Activated CD8-positive, alpha-beta memory T cell treated with anti-CD3 and anti-CD28 coated beads, Interleukin-2, amount 50 U/mL, for 24 hours (primary cell): Measurements from ENCODE around the gene CACNB4.

Source experiments
- DNase-seq: peaks from one replicate; pipeline ENCODE4 v3.0.0-alpha.2; 2020; ENCODE audit errors: extremely low read depth

Gene CACNB4

DNA sequence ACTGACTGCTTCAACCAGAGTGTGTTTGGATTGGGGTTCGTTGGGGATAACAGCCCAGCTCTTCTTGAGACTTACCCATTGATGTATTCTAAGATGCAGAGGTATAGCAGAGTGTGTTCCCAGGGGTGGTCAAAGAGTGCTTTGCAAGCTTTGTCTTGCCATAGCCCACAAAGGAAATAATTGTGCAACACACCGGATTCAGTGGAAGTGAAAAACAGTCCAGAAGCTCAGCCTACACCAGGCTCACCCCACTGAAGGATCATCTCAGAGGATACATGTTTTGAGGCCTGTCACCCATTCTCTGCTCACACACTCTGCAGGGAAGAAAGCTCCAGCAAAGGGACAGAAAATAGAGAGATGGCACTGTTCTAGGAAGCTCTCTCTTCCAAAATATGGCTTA is 9.6 kb downstream of the CACNB4 start:
- DNase-seq = no peak

DNA sequence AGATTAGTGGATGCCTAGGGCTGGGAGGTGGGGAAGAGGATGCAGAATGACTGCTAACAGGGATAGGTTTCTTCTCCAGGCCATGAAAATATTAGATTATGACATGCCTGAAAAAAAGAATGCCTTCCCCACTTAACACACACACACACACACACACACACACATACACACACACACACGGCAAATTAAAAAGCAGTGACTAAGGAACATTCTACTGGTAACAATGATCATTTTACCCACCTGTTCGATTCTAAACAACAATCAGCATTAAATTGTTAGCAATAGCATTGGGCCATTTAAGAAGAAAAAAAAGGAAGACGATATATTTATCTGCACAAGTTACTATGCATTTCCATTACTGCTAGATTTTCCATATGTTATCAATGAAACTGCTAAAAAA is 10.8 kb downstream of the CACNB4 start:
- DNase-seq = no peak

DNA sequence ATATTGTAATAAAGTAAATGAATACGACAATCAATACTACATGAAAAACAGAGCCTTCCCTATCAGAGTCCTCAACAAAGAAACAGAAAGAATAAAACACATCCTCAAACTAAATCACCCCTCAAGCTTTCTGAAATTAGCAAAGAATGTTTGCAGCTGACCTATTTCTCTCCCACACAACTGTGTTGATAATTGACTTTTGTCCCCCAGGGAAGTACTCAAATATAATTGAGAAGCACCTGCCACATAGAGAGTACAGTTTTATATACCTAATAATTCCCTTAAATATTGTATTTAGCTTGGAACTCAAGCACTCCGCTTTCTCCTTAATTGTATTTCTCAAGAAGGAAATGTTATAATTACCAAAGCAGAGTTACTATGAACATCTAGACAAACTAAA is 12.6 kb downstream of the CACNB4 start:
- DNase-seq = no peak

DNA sequence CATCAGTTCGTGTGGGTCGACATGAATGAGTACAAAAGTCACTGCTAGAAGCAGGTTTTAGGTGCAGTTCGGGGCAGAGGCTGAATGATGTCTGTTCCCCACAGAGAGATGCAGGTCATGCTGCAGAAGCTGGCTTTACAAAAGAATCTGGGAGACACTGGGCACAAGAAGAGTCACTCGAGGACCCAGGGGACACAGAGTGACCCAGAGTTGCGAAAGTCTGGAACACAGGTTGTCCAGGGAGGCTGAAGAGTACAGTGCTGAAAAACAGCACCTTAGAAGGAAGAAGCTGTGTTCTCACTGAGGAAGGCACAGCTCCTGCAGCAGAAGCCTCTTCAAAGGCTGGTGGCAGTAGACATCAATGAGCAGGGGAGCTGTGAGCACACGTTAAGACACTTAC is 14.8 kb downstream of the CACNB4 start:
- DNase-seq = no peak

DNA sequence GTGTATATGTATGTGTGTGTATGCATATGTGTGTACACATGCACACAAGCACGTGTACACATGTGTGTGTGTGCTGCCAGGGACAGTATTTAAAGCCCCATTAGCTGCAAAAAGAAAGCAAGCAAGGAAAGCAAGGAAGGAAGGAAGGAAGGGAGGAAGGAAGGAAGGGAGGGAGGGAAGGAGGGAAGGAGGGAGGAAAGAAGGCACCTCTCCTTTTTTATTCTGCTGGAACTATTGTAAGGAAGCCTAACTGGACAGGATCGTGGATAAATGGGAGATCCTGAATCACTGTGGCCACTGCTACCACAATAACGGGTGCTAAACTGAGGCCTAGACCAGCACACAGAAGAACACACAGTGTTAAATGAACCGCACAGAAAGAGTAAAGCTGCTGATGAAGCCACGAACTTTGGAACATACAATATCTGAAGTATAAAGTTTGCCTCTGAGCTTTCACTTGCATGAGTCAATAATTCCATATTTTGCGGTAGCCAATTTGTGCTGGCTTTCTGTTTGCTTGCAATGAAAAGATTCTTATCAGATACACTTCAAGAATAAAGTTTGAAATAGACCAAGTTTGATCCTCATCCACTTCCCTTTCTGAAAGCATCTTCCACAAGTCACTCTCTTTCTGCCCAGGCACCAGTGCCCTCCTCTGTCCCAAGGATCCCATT is 15.5 kb downstream of the CACNB4 start:
- DNase-seq = no peak

DNA sequence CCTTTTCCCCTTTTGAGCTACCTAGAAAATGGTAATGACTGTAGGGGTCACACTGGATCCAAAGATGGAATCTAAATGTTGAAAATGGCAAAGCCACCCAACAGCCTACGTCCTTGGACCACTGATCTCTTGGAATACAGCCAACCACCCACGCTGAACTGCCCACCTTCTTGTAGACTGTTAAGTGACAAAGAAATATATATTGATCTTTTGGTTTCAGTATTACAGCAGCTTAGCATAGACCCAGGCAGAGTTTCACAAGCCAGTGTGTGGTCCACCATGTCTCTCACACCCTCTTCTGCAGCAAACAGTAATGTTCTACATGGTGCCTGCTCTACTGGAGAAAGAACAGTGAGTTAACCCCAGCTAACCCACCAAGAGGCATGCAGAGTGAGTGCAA is 20.2 kb downstream of the CACNB4 start:
- no peak for DNase-seq

DNA sequence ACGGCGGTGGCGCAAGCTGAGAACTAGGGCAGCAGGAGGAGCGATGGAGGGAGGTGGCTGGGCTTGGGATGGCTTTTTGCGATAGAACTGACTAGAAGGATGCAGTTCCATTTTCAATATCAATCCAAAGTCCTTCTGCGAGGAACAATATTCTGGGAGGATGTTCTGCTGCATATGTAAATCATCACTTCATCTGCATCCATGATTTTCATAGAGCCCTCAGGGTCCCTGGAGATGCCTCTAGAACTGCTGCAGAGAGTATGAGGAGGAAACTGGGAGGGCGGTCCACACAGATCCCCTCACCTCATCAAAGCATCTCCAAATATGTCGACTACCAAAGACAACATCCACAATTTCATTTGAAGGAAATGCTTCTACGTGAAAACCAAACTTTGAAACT is 20.8 kb downstream of the CACNB4 start:
- DNase-seq = no peak

DNA sequence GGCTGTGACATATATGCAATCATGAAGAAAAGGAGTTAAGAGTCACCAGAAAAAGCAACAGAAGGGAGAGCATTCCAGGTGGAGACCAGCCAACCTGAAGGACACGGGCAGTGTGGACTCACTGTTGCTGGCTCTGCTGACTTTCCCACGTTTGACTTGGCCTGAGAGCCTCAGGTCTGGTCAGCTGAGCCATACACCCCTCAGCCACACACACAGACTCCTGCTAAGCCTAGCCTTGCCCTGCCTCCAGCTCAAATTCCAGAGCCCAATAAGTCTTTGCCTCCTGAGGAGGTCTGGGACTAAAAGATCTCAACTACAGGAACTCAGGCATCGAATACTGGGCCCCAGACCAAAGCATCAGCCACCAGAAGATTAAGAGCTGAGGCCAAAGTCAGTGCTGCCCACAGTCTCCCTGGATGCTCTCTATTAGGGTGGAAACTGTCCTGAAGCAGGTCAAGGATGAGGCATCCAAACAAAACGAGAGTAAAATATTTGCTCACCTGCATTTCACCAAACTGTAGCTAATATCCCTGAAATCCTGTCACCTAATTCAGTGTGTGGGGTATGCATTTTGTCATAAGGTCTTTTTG is 23.3 kb downstream of the CACNB4 start:
- no peak for DNase-seq

DNA sequence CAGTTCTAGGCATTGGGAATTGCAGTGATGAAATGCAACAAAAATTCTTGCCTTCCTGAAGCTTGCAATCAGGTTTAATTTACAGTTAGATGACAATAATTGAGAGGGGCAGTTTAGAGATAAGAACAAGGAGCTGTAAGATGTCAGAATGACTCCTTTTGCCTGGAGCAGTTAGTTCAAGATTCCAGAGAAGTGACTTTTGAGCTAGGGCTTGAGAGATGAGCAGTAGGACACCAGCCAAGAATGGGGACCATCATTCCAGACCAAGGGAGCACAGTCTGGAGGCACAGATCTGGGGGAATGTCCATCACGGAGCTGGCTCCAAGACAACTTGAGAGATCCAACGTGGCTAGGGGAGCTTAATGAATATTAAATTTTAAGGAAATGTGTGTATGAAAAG is 26.8 kb downstream of the CACNB4 start:
- no peak for DNase-seq

DNA sequence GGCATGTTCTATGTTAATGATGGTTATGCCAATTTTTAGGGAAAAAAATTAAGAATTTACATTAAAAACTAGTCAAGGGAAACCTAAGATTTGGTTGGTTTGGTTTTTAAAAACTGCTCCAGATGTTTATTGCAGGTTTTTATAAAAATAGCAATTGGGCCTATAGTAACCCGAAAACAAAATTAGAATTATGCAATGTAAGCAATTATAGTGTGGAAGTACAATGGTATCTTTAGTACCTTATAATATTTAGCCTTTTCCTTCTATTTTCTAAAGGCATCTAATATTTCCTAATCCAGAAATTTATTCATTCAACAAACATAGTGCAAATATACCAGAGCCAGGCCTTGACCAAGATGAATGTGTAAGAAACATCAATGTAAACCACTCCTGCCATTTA is 27.3 kb downstream of the CACNB4 start:
- DNase-seq = no peak

DNA sequence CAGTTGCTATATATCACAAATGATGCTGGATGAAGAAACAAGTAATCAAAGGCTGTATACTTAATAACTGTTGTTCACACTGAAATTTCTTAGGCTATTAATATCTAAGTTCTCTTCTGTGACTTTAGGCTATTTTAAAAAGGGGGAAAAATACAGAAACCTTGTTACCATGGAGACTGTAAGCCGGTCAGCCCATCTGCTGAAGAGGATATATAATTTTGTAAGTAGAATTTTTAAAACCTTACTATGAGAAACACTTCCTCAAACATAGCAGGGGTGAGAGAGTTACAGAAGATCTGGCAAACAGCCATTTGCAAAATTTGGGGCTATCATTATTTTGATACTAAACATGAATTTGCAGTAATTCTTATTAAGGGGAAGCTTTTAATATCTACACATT is 27.8 kb downstream of the CACNB4 start:
- no peak for DNase-seq

DNA sequence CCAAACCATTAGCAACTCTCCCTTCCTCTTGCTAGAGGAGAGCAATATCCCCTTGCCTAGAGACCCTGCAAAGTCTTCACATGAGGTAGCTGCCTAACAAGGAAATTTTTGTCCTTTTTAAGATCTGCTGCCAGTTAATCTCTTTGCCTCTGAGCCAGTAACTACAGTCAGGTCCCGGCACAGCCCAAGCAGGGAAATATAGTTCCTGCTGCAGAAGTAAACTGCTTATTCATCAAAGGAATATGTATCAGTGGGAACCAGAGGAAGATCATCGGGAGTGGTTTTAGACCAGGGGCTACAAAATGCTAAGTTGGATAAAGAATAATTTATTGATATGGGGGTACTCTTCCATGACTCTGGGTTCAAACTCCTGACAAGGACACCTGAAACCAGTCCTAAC is 30.6 kb downstream of the CACNB4 start:
- DNase-seq = no peak

DNA sequence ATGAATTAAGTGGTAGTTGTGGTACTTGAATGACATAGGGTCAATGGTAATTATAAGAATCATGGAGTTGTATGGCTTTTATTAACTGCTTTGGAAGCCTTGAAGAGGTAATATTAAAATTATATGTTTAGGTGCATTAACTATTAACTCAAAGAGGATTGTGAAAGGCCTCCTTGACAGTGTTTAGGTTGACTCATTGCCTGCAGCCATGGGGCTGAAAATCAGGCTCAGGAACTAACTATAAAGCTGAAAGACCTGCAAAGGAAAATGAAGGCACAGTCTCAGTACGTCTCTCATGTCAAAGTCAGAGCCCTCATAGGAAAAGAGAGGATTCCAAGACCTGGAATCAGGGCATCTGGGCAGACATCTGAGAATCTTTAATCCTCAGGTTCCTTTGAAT is 31.0 kb downstream of the CACNB4 start:
- DNase-seq = no peak

DNA sequence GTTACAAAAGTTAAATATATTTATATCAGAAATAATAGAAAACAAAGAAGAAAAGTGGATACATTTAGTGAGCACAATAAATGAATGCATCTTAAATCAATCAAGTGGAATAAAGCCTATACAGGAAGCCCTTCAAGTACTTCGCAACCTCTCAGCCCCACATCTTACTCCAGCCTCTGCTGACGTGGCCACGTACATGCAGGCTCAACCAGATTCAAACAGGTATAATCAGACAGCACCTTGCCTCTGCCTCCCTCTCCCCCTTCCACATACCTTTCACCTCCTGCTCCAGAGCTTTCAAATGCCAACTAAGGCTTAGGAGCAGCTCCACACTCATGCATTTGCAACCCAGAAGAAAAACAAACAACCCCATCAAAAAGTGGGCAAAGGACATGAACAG is 32.9 kb downstream of the CACNB4 start:
- no peak for DNase-seq

DNA sequence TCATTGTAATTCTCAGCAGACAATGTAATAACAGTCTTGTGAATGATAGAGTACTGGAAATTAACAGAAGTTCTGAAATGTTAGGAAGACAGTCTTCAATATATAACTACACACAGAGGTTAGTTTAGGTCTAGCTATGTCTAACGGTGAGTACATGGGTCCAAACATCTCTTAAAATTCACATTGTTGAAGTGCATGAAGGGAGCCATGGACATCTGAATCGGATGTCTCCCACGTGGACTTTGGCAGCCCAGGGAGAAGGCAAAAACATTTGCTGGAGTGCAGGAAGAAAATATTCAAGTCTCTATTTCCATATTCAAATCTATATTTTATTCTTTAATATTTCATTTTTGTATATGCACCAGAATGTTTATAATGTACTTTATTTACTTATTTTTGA is 34.8 kb downstream of the CACNB4 start:
- DNase-seq = no peak

DNA sequence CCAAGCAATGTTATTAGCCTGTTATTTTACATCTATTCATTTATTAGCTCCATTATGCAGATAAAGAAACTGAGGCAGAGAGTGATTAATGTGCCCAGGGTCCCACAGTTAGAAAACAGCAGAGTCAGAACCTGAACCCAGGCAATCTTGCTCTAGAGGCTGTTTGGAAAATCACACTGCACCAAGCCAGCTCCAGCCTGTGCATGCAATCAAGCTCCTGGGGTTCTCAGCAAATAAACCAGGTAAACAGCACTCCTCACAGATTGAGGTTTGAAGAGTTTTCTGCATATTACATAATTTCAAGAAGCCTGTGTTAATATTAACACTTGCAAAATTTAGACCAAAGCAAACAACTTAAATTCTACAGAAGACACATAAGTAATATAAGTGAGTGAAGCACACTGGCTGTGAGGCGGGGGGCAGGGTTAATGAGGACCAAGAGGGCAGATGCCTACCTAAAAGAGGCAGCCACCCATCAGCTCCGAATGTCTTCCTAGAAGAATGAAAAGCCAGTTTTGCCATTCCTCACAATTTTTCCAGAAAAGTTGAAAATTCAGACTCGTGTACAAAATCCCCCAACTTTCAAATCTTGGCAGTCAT is 35.4 kb downstream of the CACNB4 start:
- no peak for DNase-seq

DNA sequence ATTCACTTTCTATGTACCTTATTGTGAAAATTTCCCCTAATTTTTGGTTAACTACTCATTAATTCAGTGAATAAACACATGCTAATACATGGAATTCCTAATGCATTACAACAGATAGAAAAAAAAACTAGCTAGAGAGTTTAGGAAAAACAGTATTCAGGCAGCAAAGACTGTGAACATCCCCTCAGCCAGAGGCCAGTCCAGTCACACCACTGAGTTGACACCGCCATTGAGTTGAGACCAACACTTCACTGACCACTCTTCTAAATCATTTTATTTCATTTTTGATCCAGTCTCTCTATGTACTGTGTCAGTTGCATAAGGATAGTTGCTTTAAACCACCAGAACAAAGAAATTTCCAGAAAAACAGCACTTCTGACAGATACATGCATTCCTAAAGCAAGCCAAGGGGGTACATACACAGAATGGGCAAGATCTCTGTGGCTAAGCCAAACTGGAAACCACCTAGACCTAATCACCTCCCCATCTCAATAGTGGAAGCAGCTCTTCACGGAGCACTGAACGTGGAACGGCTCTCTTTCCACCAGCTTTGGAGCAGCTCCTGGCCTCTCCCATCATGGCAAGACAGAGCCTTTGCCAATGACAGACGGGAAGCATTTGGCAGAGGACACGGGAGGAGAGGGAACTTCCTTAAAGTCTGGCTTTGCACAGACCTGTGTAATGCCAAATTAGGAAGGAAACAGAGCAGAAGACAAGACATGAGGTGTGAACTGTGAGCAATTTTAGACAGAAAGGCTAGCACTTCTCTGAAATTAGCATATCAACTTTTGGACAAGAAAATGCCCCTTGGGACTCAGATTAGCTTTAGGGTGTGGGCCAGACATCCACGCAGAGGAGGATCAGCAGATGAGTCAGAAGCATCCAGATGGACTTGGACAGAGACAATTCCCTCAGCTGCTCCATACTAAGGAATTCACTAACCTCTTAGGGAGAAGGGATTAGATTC is 36.4 kb downstream of the CACNB4 start:
- DNase-seq = no peak

DNA sequence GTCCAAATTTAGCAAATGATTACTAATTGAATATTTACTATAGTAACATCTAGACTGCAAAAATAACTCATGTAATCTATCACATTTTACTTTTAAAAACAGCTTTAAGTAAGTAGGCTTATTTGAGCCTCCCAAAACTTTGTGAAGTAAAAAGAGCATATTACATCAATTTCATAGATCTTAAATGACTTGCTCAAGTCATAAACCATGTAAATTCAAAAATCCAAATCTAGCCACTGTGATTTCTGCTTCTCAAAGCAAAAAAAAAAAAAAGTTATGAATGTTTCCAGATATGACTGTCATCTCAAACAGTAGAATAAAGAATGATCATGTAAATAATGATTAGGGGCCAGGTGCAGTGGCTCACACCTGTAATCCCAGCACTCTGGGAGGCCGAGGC is 37.5 kb downstream of the CACNB4 start:
- no peak for DNase-seq

DNA sequence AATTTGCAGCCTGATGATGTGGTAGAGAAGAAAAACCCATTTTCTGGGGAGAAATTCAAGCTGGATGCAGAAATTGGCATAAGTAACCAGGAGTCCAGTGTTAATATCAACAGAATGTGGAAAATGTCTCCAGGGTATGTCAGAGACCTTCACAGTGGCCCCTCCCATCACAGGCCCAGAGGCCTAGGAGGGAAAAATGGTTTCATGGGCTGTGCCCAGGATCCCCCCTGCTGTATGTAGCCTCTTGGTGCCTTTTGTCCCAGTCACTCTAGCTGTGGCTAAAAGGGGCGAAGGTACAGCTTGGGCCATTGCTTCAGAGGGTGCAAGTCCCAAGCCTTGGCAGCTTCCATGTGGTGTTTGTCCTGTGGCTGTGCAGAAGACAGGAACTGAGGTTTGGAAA is 40.2 kb downstream of the CACNB4 start:
- DNase-seq = no peak

DNA sequence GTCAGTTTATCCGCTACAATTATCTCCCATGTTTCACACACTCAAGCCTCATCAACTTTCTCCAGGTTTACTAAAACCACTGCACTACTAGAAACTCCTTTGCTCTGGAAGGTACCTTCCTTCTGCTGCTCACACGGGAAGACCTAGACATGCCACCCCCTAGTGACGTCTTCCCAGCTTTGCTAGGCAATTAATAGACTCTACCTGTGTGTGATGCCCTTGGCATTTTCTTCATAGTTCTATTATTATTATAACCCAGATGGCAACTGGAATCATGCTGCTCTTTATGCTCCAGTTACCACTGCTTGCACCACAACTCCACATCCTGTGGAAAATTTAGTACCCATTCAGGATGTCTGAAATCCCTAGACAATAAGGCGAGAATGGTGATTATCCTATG is 42.4 kb downstream of the CACNB4 start:
- no peak for DNase-seq

DNA sequence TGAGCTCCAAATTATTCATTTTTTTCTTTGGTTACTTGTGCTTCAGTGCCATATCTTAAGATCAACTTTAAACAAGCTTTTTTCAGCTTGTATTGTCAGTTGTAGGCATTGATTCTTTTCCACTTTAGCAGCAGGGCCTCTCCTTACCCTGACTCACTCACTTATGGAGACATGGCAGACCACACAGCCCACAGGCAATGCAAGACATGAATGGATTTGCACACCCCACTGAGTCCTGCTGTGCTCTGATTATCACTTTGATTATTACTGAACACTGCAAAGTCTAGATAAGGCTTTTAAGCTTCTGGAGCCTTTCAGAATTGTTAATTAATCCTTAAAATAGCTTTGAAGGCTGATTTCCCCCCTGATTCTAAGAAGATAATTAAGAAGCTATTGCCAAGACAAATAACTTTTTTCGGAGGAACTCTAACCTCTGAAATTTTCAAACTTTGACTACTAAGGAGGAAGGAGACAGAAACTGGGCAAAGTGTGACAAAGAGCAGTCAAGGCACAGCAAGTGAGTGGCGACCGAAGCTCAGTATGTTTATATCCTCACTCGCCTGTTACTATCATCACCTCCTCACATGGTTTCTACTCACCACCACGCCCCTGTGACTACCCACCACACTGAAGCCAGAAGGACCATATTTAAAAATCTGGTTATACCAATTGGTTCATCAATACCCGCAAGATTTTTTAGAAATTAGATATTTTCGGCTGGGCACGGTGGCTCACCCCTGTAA is 43.3 kb downstream of the CACNB4 start:
- no peak for DNase-seq

DNA sequence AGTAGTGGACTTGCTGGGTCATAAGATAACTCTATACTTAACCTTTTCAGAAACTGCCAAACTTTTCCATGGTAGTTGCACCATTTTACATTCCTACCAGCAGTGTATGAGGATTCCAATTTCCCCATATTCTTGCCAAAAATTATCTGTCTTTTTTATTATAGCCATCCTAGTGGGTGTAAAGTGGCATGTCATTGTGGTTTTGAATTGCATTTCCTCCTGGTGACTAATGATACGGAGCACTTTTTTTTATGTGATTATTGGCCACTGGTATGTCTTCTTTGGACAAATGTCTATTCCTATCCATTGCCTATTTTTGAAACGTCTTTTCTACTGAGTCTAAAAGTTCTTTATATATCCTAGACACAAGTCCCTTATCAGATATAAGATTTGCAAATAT is 44.3 kb downstream of the CACNB4 start:
- no peak for DNase-seq
